ENCODE results near the gene SOX6.

SOX6 gene

DNA sequence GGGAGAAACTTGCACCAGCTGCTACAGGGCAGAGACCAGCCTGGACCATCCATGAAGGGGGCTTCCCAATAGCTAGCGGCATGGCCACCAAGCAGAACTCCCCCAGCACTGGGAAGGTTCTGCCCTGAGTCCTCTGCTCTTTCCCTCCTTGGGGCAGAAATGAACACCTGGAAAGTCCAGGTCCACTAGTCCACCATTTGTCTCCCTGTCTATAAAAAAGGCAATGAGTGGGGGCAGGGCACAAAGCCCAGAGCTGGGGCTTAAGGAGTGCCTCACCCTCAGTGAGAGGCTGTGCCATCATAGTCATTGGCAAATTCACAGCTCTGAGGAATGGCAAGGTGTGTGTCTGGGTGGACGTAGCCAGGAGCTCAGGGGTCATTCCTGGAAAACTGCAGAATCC is 420.3 kb downstream of the SOX6 start:
- TF ChIP-seq FOXP2 (optimal IDR thresholded peaks at IDR 0.05; ENCODE audit: borderline replicate concordance, extremely low read depth, extremely low read length, insufficient read depth): no peak
- no peak for TF ChIP-seq POLR2AphosphoS5 (IDR thresholded peaks at IDR 0.05; ENCODE audit: low read depth, low read length)
- TF ChIP-seq TAF1 (IDR thresholded peaks at IDR 0.05; ENCODE audit: borderline replicate concordance, insufficient read depth, low read length): no peak
- TF ChIP-seq, protein P1, sequence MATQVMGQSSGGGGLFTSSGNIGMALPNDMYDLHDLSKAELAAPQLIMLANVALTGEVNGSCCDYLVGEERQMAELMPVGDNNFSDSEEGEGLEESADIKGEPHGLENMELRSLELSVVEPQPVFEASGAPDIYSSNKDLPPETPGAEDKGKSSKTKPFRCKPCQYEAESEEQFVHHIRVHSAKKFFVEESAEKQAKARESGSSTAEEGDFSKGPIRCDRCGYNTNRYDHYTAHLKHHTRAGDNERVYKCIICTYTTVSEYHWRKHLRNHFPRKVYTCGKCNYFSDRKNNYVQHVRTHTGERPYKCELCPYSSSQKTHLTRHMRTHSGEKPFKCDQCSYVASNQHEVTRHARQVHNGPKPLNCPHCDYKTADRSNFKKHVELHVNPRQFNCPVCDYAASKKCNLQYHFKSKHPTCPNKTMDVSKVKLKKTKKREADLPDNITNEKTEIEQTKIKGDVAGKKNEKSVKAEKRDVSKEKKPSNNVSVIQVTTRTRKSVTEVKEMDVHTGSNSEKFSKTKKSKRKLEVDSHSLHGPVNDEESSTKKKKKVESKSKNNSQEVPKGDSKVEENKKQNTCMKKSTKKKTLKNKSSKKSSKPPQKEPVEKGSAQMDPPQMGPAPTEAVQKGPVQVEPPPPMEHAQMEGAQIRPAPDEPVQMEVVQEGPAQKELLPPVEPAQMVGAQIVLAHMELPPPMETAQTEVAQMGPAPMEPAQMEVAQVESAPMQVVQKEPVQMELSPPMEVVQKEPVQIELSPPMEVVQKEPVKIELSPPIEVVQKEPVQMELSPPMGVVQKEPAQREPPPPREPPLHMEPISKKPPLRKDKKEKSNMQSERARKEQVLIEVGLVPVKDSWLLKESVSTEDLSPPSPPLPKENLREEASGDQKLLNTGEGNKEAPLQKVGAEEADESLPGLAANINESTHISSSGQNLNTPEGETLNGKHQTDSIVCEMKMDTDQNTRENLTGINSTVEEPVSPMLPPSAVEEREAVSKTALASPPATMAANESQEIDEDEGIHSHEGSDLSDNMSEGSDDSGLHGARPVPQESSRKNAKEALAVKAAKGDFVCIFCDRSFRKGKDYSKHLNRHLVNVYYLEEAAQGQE (IDR thresholded peaks at IDR 0.05; ENCODE audit: insufficient read depth in 1 of 2, low read depth in 2 of 2, low read length in 2 of 2): no peak
- no peak for TF ChIP-seq SIN3A (IDR thresholded peaks at IDR 0.05; ENCODE audit: borderline replicate concordance, insufficient read depth, low read length)

DNA sequence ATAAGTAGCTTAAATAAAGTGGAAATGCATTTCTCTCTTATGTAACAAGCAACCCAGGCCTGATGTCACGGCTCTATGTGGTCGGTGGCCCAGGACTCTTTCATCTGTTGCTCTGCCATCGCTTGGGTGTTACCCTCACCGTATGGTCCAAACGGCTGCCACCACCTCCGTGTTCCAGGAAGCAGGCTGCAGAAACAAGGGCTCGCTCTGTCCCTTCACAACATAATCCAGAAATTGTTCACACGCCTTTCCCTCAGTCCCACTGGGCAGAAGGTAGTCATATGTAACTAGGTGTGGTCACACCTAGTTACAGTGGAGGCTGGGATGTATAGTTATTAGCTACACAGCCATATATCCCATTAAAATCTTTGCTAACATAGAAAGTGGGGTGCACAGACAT is 421.0 kb downstream of the SOX6 start:
- TF ChIP-seq, protein P1 (IDR thresholded peaks at IDR 0.05; ENCODE audit: insufficient read depth in 1 of 2, low read depth in 2 of 2, low read length in 2 of 2): no peak
- TF ChIP-seq POLR2AphosphoS5 (IDR thresholded peaks at IDR 0.05; ENCODE audit: low read depth, low read length) (no peak), TAF1 (IDR thresholded peaks at IDR 0.05; ENCODE audit: borderline replicate concordance, insufficient read depth, low read length) (no peak), FOXP2 (optimal IDR thresholded peaks at IDR 0.05; ENCODE audit: borderline replicate concordance, extremely low read depth, extremely low read length, insufficient read depth) (no peak)

DNA sequence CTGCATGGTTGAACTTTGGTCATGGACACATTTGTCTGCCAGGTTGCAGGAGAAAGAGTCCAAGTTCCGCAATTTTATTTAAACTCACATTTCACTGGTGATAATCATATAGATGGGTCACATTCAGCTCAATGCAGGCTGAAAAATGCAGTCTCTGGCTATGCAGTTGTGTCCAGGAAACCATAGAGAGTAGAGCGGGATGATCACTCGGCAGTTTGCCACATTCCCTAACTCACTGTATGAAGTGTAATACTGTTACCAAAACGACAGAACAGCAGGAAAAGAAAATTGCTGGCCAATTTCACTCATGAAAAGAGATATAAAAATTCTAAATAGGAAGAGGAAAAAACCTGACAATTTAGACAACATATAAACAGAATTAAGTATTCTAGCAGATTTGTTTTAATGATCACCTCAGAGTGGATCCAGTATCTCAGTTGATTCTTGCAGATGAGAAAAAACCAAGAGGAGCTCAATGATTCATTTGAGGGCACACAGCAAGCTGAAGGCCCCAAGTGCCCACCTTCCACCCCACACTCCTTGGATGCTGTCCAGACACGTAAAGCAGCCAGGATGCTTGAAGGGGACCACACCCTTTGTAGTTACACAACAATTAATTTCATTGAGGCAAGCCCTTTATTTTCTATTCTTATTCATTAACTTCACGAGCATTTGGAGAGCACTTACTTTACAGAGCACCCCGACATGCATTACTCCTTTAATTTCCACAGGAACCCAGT is 422.3 kb downstream of the SOX6 start:
- TF ChIP-seq, protein P1 (IDR thresholded peaks at IDR 0.05; ENCODE audit: insufficient read depth in 1 of 2, low read depth in 2 of 2, low read length in 2 of 2): no peak
- TF ChIP-seq TAF1 (IDR thresholded peaks at IDR 0.05; ENCODE audit: borderline replicate concordance, insufficient read depth, low read length) (no peak), FOXP2 (optimal IDR thresholded peaks at IDR 0.05; ENCODE audit: borderline replicate concordance, extremely low read depth, extremely low read length, insufficient read depth) (no peak), SIN3A (IDR thresholded peaks at IDR 0.05; ENCODE audit: borderline replicate concordance, insufficient read depth, low read length) (no peak), POLR2AphosphoS5 (IDR thresholded peaks at IDR 0.05; ENCODE audit: low read depth, low read length) (no peak)

DNA sequence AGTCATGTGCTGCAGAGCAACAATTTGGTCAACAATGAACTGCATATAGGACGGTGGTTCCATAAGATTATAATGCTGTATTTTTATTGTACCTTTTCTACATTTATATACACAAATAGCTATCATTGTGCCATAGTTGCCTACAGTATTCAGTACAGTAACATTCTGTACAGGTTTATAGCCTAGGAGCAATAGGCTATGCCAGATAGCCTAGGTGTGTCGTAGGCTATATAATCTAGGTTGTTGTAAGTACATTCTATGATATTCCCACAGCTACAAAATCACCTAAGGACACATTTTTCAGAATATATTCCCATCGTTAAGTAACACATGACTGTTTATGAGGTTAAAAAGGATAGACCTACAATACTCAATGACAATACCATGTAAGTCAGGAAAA is 423.9 kb downstream of the SOX6 start:
- TF ChIP-seq SIN3A (IDR thresholded peaks at IDR 0.05; ENCODE audit: borderline replicate concordance, insufficient read depth, low read length): no peak
- TF ChIP-seq FOXP2 (optimal IDR thresholded peaks at IDR 0.05; ENCODE audit: borderline replicate concordance, extremely low read depth, extremely low read length, insufficient read depth): no peak
- TF ChIP-seq, protein P1 (IDR thresholded peaks at IDR 0.05; ENCODE audit: insufficient read depth in 1 of 2, low read depth in 2 of 2, low read length in 2 of 2): no peak
- no peak for TF ChIP-seq TAF1 (IDR thresholded peaks at IDR 0.05; ENCODE audit: borderline replicate concordance, insufficient read depth, low read length)
- no peak for TF ChIP-seq POLR2AphosphoS5 (IDR thresholded peaks at IDR 0.05; ENCODE audit: low read depth, low read length)
